OCI-LY1 (cell line): ENCODE results near the gene NR2F1.

ENCODE experiments used
- EZH2 ChIP-seq: fragments of 200-600 bp; sonication (generic), shearing (Covaris generic); IDR thresholded peaks from 2 replicates; pipeline ENCODE4 v1.8.0; 2017; ENCODE audit warnings: borderline replicate concordance, mixed run types, mild to moderate bottlenecking, antibody characterized with exemption, low read length, moderate library complexity, mixed read lengths
- TF ChIP-seq, protein P1 (sequence below): fragments of 200-600 bp; sonication (generic), shearing (Covaris generic); IDR thresholded peaks from 2 replicates; pipeline ENCODE4 v1.5.1; 2017; ENCODE audit warnings: mild to moderate bottlenecking, antibody characterized with exemption, low read length, moderate library complexity, mixed read lengths

DNA sequence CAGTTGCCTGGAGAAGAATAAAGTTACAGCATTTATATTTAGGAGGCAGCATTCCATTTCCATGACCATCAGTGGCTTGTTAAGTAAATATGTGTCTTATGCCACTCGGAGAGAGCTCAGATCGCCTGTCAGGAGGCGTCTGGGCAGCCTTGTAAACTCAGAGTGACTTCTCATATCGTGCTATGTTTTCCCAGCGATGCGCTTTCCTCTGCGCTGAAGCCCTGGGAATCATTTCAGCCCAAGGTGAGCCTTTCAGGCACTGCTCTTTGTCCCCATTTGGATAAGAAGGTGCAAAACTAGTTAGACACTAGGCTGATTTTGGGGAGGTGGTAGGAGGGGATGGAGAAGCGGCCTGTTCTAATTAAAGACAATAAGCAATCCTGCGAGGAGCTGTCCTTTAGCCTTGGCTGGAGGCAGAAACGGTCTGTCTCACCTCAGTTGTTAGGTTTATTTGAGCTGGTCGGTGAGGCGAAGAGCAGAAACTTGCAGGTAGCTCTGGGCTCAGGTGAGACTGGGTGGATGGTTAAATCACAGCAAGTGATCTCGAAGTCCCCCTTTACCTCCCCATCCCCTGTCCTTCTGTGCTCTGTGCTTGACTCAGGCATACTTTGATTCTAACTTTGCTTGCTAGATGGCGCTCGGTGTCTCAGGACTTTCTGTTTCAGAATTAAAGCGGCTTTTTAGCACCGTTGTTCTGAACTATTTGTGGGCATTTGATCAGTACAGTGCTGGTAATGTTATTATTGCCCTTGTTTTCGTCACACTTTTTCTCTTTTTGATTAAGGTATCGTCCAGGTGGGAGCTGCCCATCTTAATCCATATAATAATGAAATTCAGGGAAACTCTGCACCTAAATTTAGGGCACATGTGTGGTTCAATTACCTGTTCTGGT lies 24.6 kb downstream of the NR2F1 start:
- no peak for TF ChIP-seq EZH2
- TF ChIP-seq, protein P1, sequence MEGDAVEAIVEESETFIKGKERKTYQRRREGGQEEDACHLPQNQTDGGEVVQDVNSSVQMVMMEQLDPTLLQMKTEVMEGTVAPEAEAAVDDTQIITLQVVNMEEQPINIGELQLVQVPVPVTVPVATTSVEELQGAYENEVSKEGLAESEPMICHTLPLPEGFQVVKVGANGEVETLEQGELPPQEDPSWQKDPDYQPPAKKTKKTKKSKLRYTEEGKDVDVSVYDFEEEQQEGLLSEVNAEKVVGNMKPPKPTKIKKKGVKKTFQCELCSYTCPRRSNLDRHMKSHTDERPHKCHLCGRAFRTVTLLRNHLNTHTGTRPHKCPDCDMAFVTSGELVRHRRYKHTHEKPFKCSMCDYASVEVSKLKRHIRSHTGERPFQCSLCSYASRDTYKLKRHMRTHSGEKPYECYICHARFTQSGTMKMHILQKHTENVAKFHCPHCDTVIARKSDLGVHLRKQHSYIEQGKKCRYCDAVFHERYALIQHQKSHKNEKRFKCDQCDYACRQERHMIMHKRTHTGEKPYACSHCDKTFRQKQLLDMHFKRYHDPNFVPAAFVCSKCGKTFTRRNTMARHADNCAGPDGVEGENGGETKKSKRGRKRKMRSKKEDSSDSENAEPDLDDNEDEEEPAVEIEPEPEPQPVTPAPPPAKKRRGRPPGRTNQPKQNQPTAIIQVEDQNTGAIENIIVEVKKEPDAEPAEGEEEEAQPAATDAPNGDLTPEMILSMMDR, result peak; percentile 80
